AG09309 (cell line): Measurements from ENCODE around the gene PROS1.

Source experiments
- DNase-seq: peaks from one replicate; pipeline ENCODE4 v3.0.0-alpha.2; 2010; ENCODE audit warnings: low read depth
- H3K4me3 ChIP-seq: 2 replicates; pipeline ENCODE4 v1.5.1; 2011; ENCODE audit warnings: mild to moderate bottlenecking, low read depth, low read length, moderate library complexity; ENCODE audit not compliant: control insufficient read depth
- TF ChIP-seq, protein P1 (sequence below): IDR thresholded peaks from 2 replicates; pipeline ENCODE4 v1.5.1; 2011; ENCODE audit warnings: mild to moderate bottlenecking, low read depth, low read length, inconsistent platforms; ENCODE audit not compliant: insufficient read depth, control insufficient read depth; ENCODE audit errors: missing control alignments

The PROS1 gene

DNA sequence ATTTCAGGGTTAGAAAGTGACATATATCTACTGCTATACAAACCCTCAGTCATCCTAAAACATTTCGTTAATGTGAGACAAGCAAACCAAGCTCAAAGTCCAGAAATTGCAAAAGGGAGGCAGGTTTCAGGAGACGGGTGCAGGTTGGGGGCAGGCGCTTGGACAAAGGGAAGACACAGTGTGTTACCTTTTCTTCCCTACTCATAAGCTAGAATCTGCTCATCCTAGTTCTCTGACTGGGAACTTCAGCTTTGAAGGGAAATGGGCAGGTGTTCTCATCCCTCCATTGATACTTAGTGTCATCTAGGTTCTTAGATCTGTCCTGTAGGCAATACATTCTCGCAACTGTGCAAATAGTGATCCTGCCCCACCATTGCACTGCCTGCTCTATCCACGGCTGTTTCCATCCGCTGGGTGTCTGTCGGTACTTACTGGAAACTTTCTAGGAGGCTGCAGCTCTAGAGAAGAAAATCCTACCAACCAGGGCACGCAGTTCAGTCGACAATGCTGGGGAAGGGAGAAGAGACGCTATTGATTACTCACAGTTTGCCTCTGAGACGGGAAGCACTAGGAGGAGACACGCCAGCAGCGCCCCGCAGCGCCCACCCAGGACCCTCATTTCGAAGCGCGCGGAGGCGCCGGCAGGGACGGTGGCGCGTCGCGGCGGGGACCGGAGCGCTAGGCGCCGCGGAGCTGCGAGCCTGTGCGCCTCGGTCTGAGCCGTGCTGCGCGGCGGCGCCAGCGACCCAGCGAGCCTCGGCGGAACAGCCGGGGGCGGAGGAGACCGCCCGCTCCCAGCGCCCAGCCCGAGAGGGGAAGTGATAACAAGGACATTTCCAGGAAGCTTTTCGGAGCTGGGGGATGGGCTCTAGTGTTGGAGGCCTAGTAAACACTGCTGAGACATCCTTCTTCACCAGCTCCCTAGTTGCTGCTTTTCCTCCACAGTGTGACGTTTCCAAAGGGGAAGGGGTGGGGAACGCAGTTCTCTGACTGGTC is at the start of gene PROS1:
TSS of gene PROS1 (minus strand) at position 766 of the 996 bp plus-strand sequence. CDS start at position 619, 147 bp downstream.
- peak; percentile 23 for DNase-seq
- H3K4me3 ChIP-seq: peak within 1 kb of the TSS; percentile 43
- TF ChIP-seq, protein P1, sequence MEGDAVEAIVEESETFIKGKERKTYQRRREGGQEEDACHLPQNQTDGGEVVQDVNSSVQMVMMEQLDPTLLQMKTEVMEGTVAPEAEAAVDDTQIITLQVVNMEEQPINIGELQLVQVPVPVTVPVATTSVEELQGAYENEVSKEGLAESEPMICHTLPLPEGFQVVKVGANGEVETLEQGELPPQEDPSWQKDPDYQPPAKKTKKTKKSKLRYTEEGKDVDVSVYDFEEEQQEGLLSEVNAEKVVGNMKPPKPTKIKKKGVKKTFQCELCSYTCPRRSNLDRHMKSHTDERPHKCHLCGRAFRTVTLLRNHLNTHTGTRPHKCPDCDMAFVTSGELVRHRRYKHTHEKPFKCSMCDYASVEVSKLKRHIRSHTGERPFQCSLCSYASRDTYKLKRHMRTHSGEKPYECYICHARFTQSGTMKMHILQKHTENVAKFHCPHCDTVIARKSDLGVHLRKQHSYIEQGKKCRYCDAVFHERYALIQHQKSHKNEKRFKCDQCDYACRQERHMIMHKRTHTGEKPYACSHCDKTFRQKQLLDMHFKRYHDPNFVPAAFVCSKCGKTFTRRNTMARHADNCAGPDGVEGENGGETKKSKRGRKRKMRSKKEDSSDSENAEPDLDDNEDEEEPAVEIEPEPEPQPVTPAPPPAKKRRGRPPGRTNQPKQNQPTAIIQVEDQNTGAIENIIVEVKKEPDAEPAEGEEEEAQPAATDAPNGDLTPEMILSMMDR: no peak

DNA sequence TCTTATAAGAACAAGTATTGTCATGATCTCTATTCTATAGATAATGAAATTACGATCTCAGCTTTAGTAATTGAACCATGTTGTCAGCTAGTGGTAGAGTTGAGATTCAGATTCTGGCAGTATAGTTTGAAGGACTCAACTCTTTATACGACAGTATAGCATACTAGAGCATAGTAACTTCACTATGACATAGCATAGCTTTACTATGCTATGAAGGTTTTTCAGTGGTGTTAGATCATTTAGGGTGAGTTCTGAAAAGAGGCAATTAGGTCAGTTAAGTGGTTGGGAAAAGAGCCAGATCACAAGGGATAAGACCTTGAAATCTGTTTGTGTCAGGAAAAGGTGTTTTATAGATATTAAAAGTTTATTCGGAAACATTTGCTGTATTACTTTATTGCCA is 46.6 kb upstream of the PROS1 start:
- DNase-seq: no peak
- TF ChIP-seq, protein P1: no peak
- no peak overlapping the region for H3K4me3 ChIP-seq

- no peak overlapping the region for H3K4me3 ChIP-seq
- TF ChIP-seq, protein P1: no peak
- no peak for DNase-seq
Measured at GRCh38 chr3:94019659-94020058, 46.0 kb upstream of the PROS1 start.

DNA sequence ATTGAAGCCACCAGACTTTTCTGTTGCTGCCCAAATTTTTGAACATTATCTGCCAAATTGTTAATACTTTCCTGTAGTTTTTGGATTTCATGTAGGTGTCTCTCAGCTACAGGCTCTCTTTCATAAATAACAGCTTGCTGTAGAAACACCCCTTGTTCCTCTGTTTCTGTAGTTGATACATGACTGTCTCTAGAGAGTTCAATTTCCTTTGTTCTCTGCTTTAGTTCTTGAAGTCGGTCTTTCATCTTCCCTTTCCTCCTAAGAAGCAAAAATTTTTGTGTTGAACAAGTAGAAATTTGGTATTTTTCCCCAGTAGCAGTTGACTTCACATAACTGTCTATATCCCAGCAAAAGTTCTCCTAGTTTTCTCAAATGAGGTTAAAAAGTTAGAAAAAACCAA is 41.3 kb upstream of the PROS1 start:
- H3K4me3 ChIP-seq: no peak overlapping the region
- TF ChIP-seq, protein P1: no peak
- no peak for DNase-seq

GRCh38 chr3:94012185-94012584 is 38.5 kb upstream of the PROS1 start:
- H3K4me3 ChIP-seq: no peak overlapping the region
- DNase-seq: no peak
- TF ChIP-seq, protein P1: no peak

- no peak overlapping the region for H3K4me3 ChIP-seq
- TF ChIP-seq, protein P1: no peak
- DNase-seq: no peak
Measured at GRCh38 chr3:94011233-94011711, 37.6 kb upstream of the PROS1 start.
